ENCODE measurements around the gene ZC3H7A. TPM values are rescaled to one million over a fixed set of nuclear protein-coding genes. Genes with fewer than 3 reads are reported as not detected.
A peak's percentile ranks its signal among the peaks of the same experiment; 100 is the strongest.

The ZC3H7A gene
- total RNA-seq, 4 donors from 2014 or later: 16.6 to 34.1 (median 30.2) TPM

DNA sequence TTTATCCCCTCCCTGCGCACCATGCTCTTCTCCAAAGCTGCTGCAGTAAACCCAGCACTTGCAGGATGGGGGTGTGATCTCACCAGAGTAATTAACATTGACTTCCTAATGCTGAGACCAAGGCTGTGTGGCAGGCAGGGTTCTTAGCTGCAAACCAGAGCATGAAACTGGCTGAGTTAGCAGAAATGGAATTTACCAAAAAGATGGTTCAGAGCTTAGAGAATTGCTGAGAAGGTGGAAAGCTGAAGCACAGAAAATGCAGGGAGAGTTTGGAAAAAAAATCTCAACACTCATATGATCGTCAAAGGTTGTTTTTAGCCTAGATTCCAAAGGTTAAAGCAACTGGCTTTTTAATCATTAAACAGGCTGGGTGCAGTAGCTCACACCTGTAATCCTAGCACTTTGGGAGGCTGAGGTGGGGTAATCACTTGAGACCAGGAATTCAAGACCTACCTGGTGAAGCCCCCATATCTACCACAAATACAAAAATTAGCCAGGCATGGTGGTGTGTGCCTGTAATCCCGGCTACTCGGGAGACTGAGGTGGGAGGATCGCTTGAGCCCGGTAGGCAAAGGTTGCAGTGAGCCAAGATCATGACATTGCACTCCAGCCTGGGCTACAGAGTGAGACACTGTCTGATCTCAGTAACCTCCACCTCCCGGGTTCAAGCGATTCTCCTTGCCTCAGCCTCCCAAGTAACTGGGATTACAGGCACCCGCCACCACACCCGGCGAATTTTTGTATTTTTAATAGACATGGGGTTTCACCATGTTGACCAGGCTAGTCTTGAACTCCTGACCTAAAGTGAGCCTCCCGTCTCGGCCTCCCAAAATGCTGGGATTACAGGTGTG, 48.4 kb downstream of the ZC3H7A start:
- no peaks in the 10 kb centered on the region for H3K9me3 ChIP-seq
- DNase-seq: no peak
- H3K4me3 ChIP-seq: no peak overlapping the region
- whole genome bisulfite sequencing, 2 donors: 93 to 95% methylated on average over 13 of the region's 13 CpGs
- intact Hi-C loops (cut with DNase I): no loop called here
- H3K27me3 ChIP-seq: no peaks in the 10 kb centered on the region
- H3K4me1 ChIP-seq: peaks cover 0 to 4% (median 2%) of the 10 kb centered on the region in 3 donors
- H3K36me3 ChIP-seq: peaks cover 11 to 61% (median 22%) of the 10 kb centered on the region in 3 donors
- no peak overlapping the region for H3K27ac ChIP-seq
- TF ChIP-seq, protein P1, sequence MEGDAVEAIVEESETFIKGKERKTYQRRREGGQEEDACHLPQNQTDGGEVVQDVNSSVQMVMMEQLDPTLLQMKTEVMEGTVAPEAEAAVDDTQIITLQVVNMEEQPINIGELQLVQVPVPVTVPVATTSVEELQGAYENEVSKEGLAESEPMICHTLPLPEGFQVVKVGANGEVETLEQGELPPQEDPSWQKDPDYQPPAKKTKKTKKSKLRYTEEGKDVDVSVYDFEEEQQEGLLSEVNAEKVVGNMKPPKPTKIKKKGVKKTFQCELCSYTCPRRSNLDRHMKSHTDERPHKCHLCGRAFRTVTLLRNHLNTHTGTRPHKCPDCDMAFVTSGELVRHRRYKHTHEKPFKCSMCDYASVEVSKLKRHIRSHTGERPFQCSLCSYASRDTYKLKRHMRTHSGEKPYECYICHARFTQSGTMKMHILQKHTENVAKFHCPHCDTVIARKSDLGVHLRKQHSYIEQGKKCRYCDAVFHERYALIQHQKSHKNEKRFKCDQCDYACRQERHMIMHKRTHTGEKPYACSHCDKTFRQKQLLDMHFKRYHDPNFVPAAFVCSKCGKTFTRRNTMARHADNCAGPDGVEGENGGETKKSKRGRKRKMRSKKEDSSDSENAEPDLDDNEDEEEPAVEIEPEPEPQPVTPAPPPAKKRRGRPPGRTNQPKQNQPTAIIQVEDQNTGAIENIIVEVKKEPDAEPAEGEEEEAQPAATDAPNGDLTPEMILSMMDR (IDR thresholded peaks at IDR 0.05): no peak
- no peak for TF ChIP-seq POLR2A (IDR thresholded peaks at IDR 0.05)

DNA sequence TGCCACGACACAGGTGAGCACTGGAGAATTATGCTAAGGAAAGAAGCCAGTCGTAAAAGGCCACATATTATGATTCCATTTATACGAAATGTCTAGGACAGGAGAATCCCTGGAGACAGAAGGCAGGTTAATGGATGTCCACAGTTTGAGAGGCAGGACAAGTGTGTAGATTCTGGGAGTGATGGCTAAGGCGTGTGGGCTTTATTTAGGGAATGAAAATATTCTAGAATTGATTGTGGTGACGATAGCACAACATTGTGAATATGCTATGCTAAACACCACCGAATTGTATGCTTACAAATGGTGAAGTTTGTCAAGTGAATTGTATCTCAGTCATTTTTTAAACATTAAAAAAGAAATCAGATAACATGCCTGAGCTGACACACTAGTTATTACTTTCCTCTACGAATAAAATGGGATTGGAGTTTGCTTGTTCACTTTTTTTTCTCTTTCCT, 49.1 kb downstream of the ZC3H7A start:
- Histone ChIP-seq H3K36me3 (peaks cover 7 to 54% (median 15%) of the 10 kb centered on the region in 3 donors), H3K27me3 (no peaks in the 10 kb centered on the region), H3K27ac (no peak overlapping the region), H3K9me3 (no peaks in the 10 kb centered on the region), H3K4me3 (no peak overlapping the region), H3K4me1 (peaks cover 0 to 10% (median 7%) of the 10 kb centered on the region in 3 donors)
- TF ChIP-seq POLR2A (IDR thresholded peaks at IDR 0.05): no peak
- TF ChIP-seq, protein P1 (IDR thresholded peaks at IDR 0.05): no peak
- 79 to 87% methylated on average over 7 of the region's 7 CpGs for WGBS, 2 donors
- DNase-seq: no peak
- intact Hi-C loops (cut with DNase I): no loop called here

DNA sequence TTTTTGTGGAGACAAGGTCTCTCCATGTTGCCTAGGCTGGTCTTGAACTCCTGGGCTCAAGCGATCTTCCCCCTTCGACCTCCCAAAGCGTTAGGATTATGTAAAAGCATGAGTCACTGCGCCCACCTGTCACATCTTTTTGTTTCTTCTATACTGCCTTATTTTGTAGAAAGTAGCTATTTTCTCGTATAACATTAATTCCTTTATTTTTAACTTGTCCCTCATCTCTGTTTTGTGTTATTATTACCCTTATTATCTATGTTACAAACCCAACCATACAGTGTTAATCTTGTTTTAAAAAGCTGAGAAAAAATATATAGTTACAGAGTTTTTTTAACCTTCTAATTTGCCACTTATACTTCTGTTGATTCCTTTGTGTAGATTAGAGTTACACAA, 53.0 kb downstream of the ZC3H7A start:
- Histone ChIP-seq H3K4me3 (no peak overlapping the region), H3K9me3 (no peaks in the 10 kb centered on the region), H3K4me1 (peaks cover 14 to 37% (median 19%) of the 10 kb centered on the region in 3 donors), H3K27ac (peak overlapping the region in 3 of 4 donors; percentile 29 to 99 (median 98)), H3K36me3 (peaks cover 0 to 15% (median 0%) of the 10 kb centered on the region in 3 donors), H3K27me3 (no peaks in the 10 kb centered on the region)
- intact Hi-C loops (cut with DNase I): loop anchor here (5.0 kb wide), 1 partner anchor 53 kb away; the partner anchor contains the start of gene ZC3H7A
- 80 to 86% methylated on average over 5 of the region's 5 CpGs for WGBS, 2 donors
- DNase-seq: no peak
- TF ChIP-seq, protein P1 (IDR thresholded peaks at IDR 0.05): no peak
- TF ChIP-seq POLR2A (IDR thresholded peaks at IDR 0.05): no peak

DNA sequence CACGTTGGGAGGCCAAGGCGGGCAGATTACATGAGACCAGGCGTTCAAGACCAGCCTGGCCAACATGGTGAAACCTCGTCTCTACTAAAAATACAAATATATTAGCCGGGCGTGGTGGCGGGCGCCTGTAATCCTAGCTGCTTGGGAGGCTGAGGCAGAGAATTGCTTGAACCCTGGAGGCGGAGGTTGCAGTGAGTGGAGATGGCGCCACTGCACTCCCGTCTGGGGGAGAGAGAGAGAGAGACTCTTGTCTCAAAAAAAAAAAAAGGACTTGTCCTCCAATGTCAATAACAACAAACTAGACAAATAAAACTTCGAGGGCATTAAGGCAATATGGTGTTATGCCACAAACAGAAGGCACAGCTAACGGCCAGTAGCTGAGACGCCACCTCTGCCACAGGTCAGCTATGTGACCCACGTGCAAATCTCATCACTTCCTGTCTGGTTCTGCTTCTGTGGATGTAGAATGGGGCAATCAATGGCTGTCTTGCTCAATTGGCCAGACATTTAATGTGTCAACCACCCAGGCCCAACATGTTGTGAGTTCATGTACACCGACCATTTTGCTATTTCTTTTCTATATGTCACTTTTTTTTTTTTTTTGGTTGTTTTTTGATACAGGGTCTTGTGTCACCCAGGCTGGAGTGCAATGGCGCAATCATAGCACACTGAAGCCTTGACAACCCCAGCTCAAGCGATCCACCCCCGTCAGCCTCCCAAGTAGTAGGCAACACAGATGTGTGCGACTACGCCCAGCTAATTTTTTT, 53.6 kb downstream of the ZC3H7A start:
- no peaks in the 10 kb centered on the region for H3K27me3 ChIP-seq
- H3K36me3 ChIP-seq: peaks cover 0 to 12% (median 0%) of the 10 kb centered on the region in 3 donors
- DNase-seq: peak; percentile 10
- peaks cover 14 to 43% (median 19%) of the 10 kb centered on the region in 3 donors for H3K4me1 ChIP-seq
- TF ChIP-seq POLR2A (IDR thresholded peaks at IDR 0.05): no peak
- TF ChIP-seq, protein P1 (IDR thresholded peaks at IDR 0.05): no peak
- 42 to 48% methylated on average over 14 to 17 of the region's 21 CpGs for WGBS, 2 donors
- peak overlapping the region; percentile 98 to 100 (median 99) for H3K27ac ChIP-seq
- intact Hi-C loops (cut with DNase I): loop anchor here (5.0 kb wide), 1 partner anchor 54 kb away; the partner anchor contains the start of gene ZC3H7A
- peak overlapping the region; percentile 75 to 96 (median 94) for H3K4me3 ChIP-seq
- no peaks in the 10 kb centered on the region for H3K9me3 ChIP-seq

Measured in esophagus squamous epithelium (tissue), 5 donors.